Measurements from ENCODE around the gene PTPN1.

The PTPN1 gene

GRCh38 chr20:50509923-50510705, at the start of gene PTPN1 (continued):
- peak; percentile 25 for TF ChIP-seq ZNF449 (tag by site-specific recombination; IDR thresholded peaks at IDR 0.05)
- TF ChIP-seq ZFHX2 (tag by site-specific recombination; conservative IDR thresholded peaks at IDR 0.05) = peak; percentile 88
- no peak for TF ChIP-seq AEBP2 (tag by site-specific recombination; IDR thresholded peaks at IDR 0.05; ENCODE audit: borderline replicate concordance)
- no peak for TF ChIP-seq ZNF549 (tag by site-specific recombination; IDR thresholded peaks at IDR 0.05)
- TF ChIP-seq BCL6B (tag by site-specific recombination; IDR thresholded peaks at IDR 0.05) = no peak
- TF ChIP-seq ZFP41 (tag by site-specific recombination; IDR thresholded peaks at IDR 0.05; ENCODE audit: borderline replicate concordance) = no peak
- no peak for TF ChIP-seq ZNF658 (tag by site-specific recombination; IDR thresholded peaks at IDR 0.05)
- no peak for TF ChIP-seq ZNF654 (tag by site-specific recombination; IDR thresholded peaks at IDR 0.05; ENCODE audit: low read depth)
- no peak for TF ChIP-seq ZNF596 (tag by site-specific recombination; IDR thresholded peaks at IDR 0.05)
- no peak for TF ChIP-seq ZNF514 (tag by site-specific recombination; IDR thresholded peaks at IDR 0.05)
- TF ChIP-seq ZNF121 (tag by site-specific recombination; IDR thresholded peaks at IDR 0.05) = no peak
- TF ChIP-seq SALL2 (tag by site-specific recombination; IDR thresholded peaks at IDR 0.05; ENCODE audit: borderline replicate concordance) = no peak
- no peak for TF ChIP-seq ZNF248 (tag by site-specific recombination; IDR thresholded peaks at IDR 0.05)
- no peak for TF ChIP-seq ZNF132 (tag by site-specific recombination; IDR thresholded peaks at IDR 0.05; ENCODE audit: borderline replicate concordance)
- no peak for TF ChIP-seq MEIS1 (CRISPR knock-in tag; IDR thresholded peaks at IDR 0.05; ENCODE audit: borderline replicate concordance)
- TF ChIP-seq ZNF174 (tag by site-specific recombination; IDR thresholded peaks at IDR 0.05) = no peak
- TF ChIP-seq ZNF311 (tag by site-specific recombination; IDR thresholded peaks at IDR 0.05; ENCODE audit: borderline replicate concordance) = no peak
- no peak for TF ChIP-seq ZNF280C (tag by site-specific recombination; IDR thresholded peaks at IDR 0.05)
- TF ChIP-seq ZNF777 (tag by site-specific recombination; IDR thresholded peaks at IDR 0.05; ENCODE audit: borderline replicate concordance) = no peak
- no peak for TF ChIP-seq ZNF423 (tag by site-specific recombination; IDR thresholded peaks at IDR 0.05)
- TF ChIP-seq GFI1B (tag by site-specific recombination; IDR thresholded peaks at IDR 0.05) = 0 out of 2 replicates have a peak, but pooled peaks have one; percentile 11
- no peak for TF ChIP-seq ZNF148 (tag by site-specific recombination; IDR thresholded peaks at IDR 0.05; ENCODE audit: borderline replicate concordance)
- no peak for TF ChIP-seq ZNF830 (tag by site-specific recombination; IDR thresholded peaks at IDR 0.05; ENCODE audit: low read depth)
- no peak; the same call in 1 of the 2 replicates for TF ChIP-seq ZNF518A (tag by site-specific recombination; conservative IDR thresholded peaks at IDR 0.05; ENCODE audit: low read depth)
- peak; percentile 80 for TF ChIP-seq ZBTB7A (tag by site-specific recombination; IDR thresholded peaks at IDR 0.05; ENCODE audit: low read depth)
